ENCODE results near the gene ZSWIM4. TPM values are rescaled to one million over a fixed set of nuclear protein-coding genes. Genes with fewer than 3 reads are reported as not detected.

Gene ZSWIM4
- total and polyA plus RNA-seq, 9 donors = 1.2 to 7.9 (median 4.3) TPM

- Histone ChIP-seq H3K36me3 (no peaks in the 10 kb centered on the region), H3K27me3 (no peaks in the 10 kb centered on the region), H3K4me1 (ENCODE audit: insufficient read depth) (peaks cover 14% of the 10 kb centered on the region), H3K27ac (peak overlapping the region; percentile 98 to 99), H3K4me3 (peak overlapping the region; percentile 62), H3K9me3 (no peaks in the 10 kb centered on the region)
- peak; percentile 96 to 97 (median 97) for DNase-seq
- no peak for TF ChIP-seq EP300 (IDR thresholded peaks at IDR 0.05)
- TF ChIP-seq CTCF (IDR thresholded peaks at IDR 0.05) = peak in 2 of 3 donors; percentile 67 to 68
- TF ChIP-seq POLR2A (IDR thresholded peaks at IDR 0.05) = peak; percentile 90
- 1 to 2% (median 2%) methylated on average over 30 to 47 of the region's 47 CpGs for WGBS, 3 donors
- intact Hi-C loops (cut with DNase I) = loop anchor here in 2 of 4 donors (10.0 kb wide), 2 partner anchors 53 to 1063 kb away; partner anchors contain the start of gene ZSWIM4 (in 1 of the 2)
Measured at GRCh38 chr19:13847407-13848339, 52.4 kb downstream of the ZSWIM4 start.

GRCh38 chr19:13848340-13848677, 53.1 kb downstream of the ZSWIM4 start:
- Histone ChIP-seq H3K27ac (peak overlapping the region; percentile 98 to 99), H3K4me3 (no peak overlapping the region), H3K9me3 (no peaks in the 10 kb centered on the region), H3K27me3 (no peaks in the 10 kb centered on the region), H3K4me1 (ENCODE audit: insufficient read depth) (peaks cover 14% of the 10 kb centered on the region), H3K36me3 (no peaks in the 10 kb centered on the region)
- 66 to 68% (median 67%) methylated on average over 4 of the region's 4 CpGs for WGBS, 3 donors
- intact Hi-C loops (cut with DNase I) = loop anchor here in 2 of 4 donors (10.0 kb wide), 2 partner anchors 54 to 1064 kb away; partner anchors contain the start of gene ZSWIM4 (in 1 of the 2)
- no peak for DNase-seq
- TF ChIP-seq CTCF (IDR thresholded peaks at IDR 0.05) (no peak), EP300 (IDR thresholded peaks at IDR 0.05) (no peak), POLR2A (IDR thresholded peaks at IDR 0.05) (no peak)

- no peaks in the 10 kb centered on the region for H3K9me3 ChIP-seq
- H3K4me3 ChIP-seq = no peak overlapping the region
- H3K36me3 ChIP-seq = no peaks in the 10 kb centered on the region
- no peak for TF ChIP-seq EP300 (IDR thresholded peaks at IDR 0.05)
- TF ChIP-seq CTCF (IDR thresholded peaks at IDR 0.05) = no peak
- no peak for TF ChIP-seq POLR2A (IDR thresholded peaks at IDR 0.05)
- no peaks in the 10 kb centered on the region for H3K27me3 ChIP-seq
- intact Hi-C loops (cut with DNase I) = loop anchor here in 2 of 4 donors (10.0 kb wide), 2 partner anchors 54 to 1064 kb away; partner anchors contain the start of gene ZSWIM4 (in 1 of the 2)
- H3K27ac ChIP-seq = peak overlapping the region; percentile 76 to 98
- peaks cover 11% of the 10 kb centered on the region for H3K4me1 ChIP-seq (ENCODE audit: insufficient read depth)
- 61 to 76% (median 67%) methylated on average over 16 of the region's 16 CpGs for WGBS, 3 donors
- DNase-seq = peak in 3 of 5 donors; percentile 54 to 57 (median 57)
Measured at GRCh38 chr19:13848798-13849676, 53.8 kb downstream of the ZSWIM4 start.

Measured in ovary (tissue), 9 donors.